H1 (cell line): Measurements from ENCODE around the gene SLC7A10. TPM values are rescaled to one million over a fixed set of nuclear protein-coding genes. Genes with fewer than 3 reads are reported as not detected.

ENCODE experiments used
- CBX8 ChIP-seq: fragments of 300-800, 300-1000 bp; sonication (generic); IDR thresholded peaks from 2 replicates; pipeline ENCODE4 v1.7.1; 2016; ENCODE audit warnings: low read depth, low read length, borderline replicate concordance
- CTCF ChIP-seq, 3 experiments: IDR thresholded peaks; 1 replicate in 2 of 3; 2 replicates in 1 of 3; pipeline versions ENCODE4 v1.5.1 to v1.6.1; 2011; ENCODE audit warnings: low read length in 3 of 3, mild to moderate bottlenecking in 3 of 3, inconsistent platforms in 2 of 3, low read depth in 1 of 3, moderate library complexity in 1 of 3; ENCODE audit not compliant: insufficient read depth in 1 of 3; ENCODE audit errors: control extremely low read depth in 1 of 3
- SIN3A ChIP-seq, 2 experiments: IDR thresholded peaks in 1 of 2; conservative IDR thresholded peaks in 1 of 2; 2 replicates each; pipeline ENCODE4 v1.6.1; 2011 to 2012; ENCODE audit warnings: low read length in 2 of 2, improper control_type of control experiment in 1 of 2, low read depth in 1 of 2, mild to moderate bottlenecking in 1 of 2
- polyA plus RNA-seq, 7 experiments: library from polyadenylated mRNA; depleted of rRNA in 3 of 7; stranded (reverse) in 5 of 7; unstranded in 2 of 7; fragments of >200 nt in 5 of 7; fragments of 200-250 nt in 2 of 7; gene quantifications; 1 replicate in 5 of 7; 2 replicates in 1 of 7; 4 replicates in 1 of 7; pipeline versions ENCODE4 v1.2.1 to v1.2.3, GENCODE V29; 2011 to 2013; ENCODE audit warnings: missing spikeins in 2 of 7, mixed read lengths in 2 of 7
- total RNA-seq: library from RNA; stranded (reverse); fragmentation: NEBNext Ultra II Directional; extraction: Animal tissue kit (Norgen Biotek cat#: 25700); gene quantifications from 2 replicates; pipeline ENCODE4 v1.2.1, GENCODE V29; 2021

Gene SLC7A10
- total and polyA plus RNA-seq, 2 of the 8 experiments (the other 6 are each of a cell fraction or from before 2014, with no cell fraction given): 3.7 to 7.1 TPM

DNA sequence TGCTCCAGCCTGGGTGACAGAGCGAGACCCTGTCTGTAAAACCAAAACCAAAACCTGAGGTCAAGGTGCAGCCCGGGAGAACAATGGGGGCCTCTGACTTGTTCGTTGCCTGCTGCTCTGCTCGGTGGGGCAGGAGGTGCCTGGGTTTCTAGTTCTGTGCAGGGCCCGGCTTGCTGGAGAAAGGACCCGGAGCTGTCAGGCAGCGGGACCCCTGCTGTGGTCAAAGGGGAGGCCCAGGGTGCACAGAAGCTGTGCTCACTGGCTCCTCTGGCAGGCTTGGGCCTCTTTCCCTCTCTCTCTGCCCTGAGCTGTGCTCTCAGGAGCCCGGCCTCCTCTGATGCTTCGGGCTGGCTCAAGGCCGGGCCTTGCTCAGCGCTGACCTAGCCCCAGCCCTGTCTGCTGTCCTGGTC lies 28.1 kb downstream of the SLC7A10 start (continued):
- no peak for TF ChIP-seq CTCF (IDR thresholded peaks at IDR 0.05; ENCODE audit: control extremely low read depth in 1 of 3, insufficient read depth in 1 of 3, low read depth in 1 of 3, low read length in 3 of 3)
- TF ChIP-seq CBX8: no peak
- TF ChIP-seq SIN3A (conservative IDR thresholded peaks at IDR 0.05 in 1 of 2, IDR thresholded peaks at IDR 0.05 in 1 of 2; ENCODE audit: low read depth in 1 of 2, low read length in 2 of 2): no peak
